MM.1S (cell line): Measurements from ENCODE around the gene DPP6.

Experiments
- EZH2 ChIP-seq: fragments of 300-600 bp; sonication (generic); optimal IDR thresholded peaks from 2 replicates; pipeline ENCODE3; 2017; ENCODE audit warnings: low read depth, mild to moderate bottlenecking, antibody characterized with exemption, low read length, mixed read lengths
- EZH2phosphoT487 ChIP-seq: fragments of 300-600 bp; sonication (generic); IDR thresholded peaks from 2 replicates; pipeline ENCODE4 v1.6.1; 2018; ENCODE audit warnings: antibody characterized with exemption, low read length
- TF ChIP-seq, protein P1 (sequence below): fragments of 300-600 bp; sonication (generic); IDR thresholded peaks from 2 replicates; pipeline ENCODE4 v1.5.1; 2016; ENCODE audit warnings: antibody characterized with exemption, low read length, mixed read lengths

DNA sequence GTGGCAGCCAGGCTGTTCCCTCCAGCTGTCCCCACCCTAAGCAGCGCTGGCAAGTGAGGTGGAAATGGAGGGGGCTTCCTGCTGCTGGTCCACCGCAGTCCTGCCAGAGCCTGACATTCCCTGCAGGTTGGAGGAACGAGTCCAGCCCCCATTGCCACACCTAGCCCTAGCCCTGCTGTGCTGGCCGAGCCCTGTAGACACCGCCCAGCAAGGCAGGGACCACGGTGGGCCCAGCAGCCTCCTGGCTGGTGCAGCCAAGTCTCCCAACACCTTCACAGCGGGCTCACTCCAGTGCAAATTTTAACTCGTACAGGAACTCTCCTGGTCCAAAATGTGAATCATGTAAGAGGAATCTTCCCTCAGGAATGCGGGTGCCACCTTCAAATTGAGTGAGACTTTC is 834.4 kb downstream of the DPP6 start:
- TF ChIP-seq, protein P1, sequence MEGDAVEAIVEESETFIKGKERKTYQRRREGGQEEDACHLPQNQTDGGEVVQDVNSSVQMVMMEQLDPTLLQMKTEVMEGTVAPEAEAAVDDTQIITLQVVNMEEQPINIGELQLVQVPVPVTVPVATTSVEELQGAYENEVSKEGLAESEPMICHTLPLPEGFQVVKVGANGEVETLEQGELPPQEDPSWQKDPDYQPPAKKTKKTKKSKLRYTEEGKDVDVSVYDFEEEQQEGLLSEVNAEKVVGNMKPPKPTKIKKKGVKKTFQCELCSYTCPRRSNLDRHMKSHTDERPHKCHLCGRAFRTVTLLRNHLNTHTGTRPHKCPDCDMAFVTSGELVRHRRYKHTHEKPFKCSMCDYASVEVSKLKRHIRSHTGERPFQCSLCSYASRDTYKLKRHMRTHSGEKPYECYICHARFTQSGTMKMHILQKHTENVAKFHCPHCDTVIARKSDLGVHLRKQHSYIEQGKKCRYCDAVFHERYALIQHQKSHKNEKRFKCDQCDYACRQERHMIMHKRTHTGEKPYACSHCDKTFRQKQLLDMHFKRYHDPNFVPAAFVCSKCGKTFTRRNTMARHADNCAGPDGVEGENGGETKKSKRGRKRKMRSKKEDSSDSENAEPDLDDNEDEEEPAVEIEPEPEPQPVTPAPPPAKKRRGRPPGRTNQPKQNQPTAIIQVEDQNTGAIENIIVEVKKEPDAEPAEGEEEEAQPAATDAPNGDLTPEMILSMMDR = no peak
- TF ChIP-seq EZH2phosphoT487 (no peak), EZH2 (no peak)
